ENCODE measurements around the gene CCDC8.
"Not testable (repeated sequence)": the region's sequence is repeated elsewhere in the genome, so short reads cannot be mapped to it uniquely, and the experiment has no call there.

The CCDC8 gene

GRCh38 chr19:46380690-46381089 lies 32.7 kb downstream of the CCDC8 start:
- DNase-seq (ENCODE audit: low spot score), result no peak

GRCh38 chr19:46378268-46378667 lies 35.1 kb downstream of the CCDC8 start:
- DNase-seq (ENCODE audit: low spot score), result peak; percentile 81

GRCh38 chr19:46376241-46377153 lies 36.9 kb downstream of the CCDC8 start:
- DNase-seq (ENCODE audit: low spot score), result no peak

- not testable (repeated sequence) for DNase-seq (ENCODE audit: low spot score)
These were observed 37.8 kb downstream of the CCDC8 start for GRCh38 chr19:46375476-46376067.

- DNase-seq (ENCODE audit: low spot score), result no peak
These were observed 38.6 kb downstream of the CCDC8 start for GRCh38 chr19:46374536-46375475.

GRCh38 chr19:46373491-46374359 lies 39.6 kb downstream of the CCDC8 start:
- DNase-seq (ENCODE audit: low spot score), result peak; percentile 68

GRCh38 chr19:46372901-46373490 lies 40.4 kb downstream of the CCDC8 start:
- DNase-seq (ENCODE audit: low spot score), result peak; percentile 46

GRCh38 chr19:46371371-46371901 lies 41.9 kb downstream of the CCDC8 start:
- DNase-seq (ENCODE audit: low spot score), result no peak

GRCh38 chr19:46369817-46370216 lies 43.5 kb downstream of the CCDC8 start:
- DNase-seq (ENCODE audit: low spot score), result no peak

- no peak for DNase-seq (ENCODE audit: low spot score)
These were observed 45.2 kb downstream of the CCDC8 start for GRCh38 chr19:46368116-46368515.

- no peak for DNase-seq (ENCODE audit: low spot score)
These were observed 45.9 kb downstream of the CCDC8 start for GRCh38 chr19:46367426-46367825.

GRCh38 chr19:46366620-46367292 lies 46.6 kb downstream of the CCDC8 start:
- no peak for DNase-seq (ENCODE audit: low spot score)

GRCh38 chr19:46365561-46365960 lies 47.8 kb downstream of the CCDC8 start:
- DNase-seq (ENCODE audit: low spot score), result no peak

- DNase-seq (ENCODE audit: low spot score), result no peak
These were observed 49.0 kb downstream of the CCDC8 start for GRCh38 chr19:46364359-46364758.

- no peak for DNase-seq (ENCODE audit: low spot score)
These were observed 51.4 kb downstream of the CCDC8 start for GRCh38 chr19:46361915-46362314.

Data from GM03348 (cell line).